PC-3 (cell line): ENCODE measurements around the gene MYO10. TPM values are rescaled to one million over a fixed set of nuclear protein-coding genes. Genes with fewer than 3 reads are reported as not detected.
"Not testable (repeated sequence)": the region's sequence is repeated elsewhere in the genome, so short reads cannot be mapped to it uniquely, and the experiment has no call there.

Experiments used
- ATAC-seq: fragments of 200-7000 bp; cut with Tn5 transposase; 2 replicates; pipeline ENCODE4 v1.9.1; 2020; ENCODE audit warnings: mild to moderate bottlenecking, moderate library complexity
- BruUV-seq: library from RNA; stranded (reverse); fragments of 400-500 nt; replicated peaks from 2 replicates; lab custom pipeline; 2021; lab: Mats Ljungman, UMichigan
- CTCF ChIA-PET: fragments of 300-600 bp; sonication (Branson Sonifier 250); formaldehyde crosslinking; loops from one replicate; lab custom pipeline; 2022; ENCODE audit warnings: antibody characterized with exemption; lab: Charles Lee
- POLR2A ChIA-PET: fragments of 300-600 bp; sonication (Branson Sonifier 250); formaldehyde crosslinking; loops from one replicate; lab custom pipeline; 2022; ENCODE audit warnings: antibody characterized with exemption; ENCODE audit not compliant: unreplicated experiment; lab: Charles Lee
- DNase-seq: peaks from one replicate; pipeline ENCODE4 v3.0.0-alpha.2; 2015
- H2AFZ ChIP-seq: fragments of 300-600 bp; sonication (generic); 2 replicates; pipeline ENCODE4 v1.6.0; 2016; ENCODE audit warnings: antibody characterized with exemption, low read length
- H3F3A ChIP-seq: fragments of 300-600 bp; sonication (generic); one replicate; pipeline ENCODE4 v1.6.0; 2017; ENCODE audit warnings: antibody characterized with exemption, low read length, control low read depth, mild to moderate bottlenecking; ENCODE audit not compliant: unreplicated experiment
- H3K27ac ChIP-seq: fragments of 300-600 bp; sonication (generic); 2 replicates; pipeline ENCODE4 v1.5.1; 2016; ENCODE audit warnings: mild to moderate bottlenecking, low read length
- H3K27me3 ChIP-seq: fragments of 300-600 bp; sonication (generic); 2 replicates; pipeline ENCODE4 v1.6.1; 2016; ENCODE audit warnings: low read length, mixed read lengths
- H3K36me3 ChIP-seq: fragments of 300-600 bp; sonication (generic); 2 replicates; pipeline ENCODE4 v1.6.1; 2016; ENCODE audit warnings: low read depth, mixed run types, low read length, mixed read lengths
- H3K4me1 ChIP-seq: fragments of 300-600 bp; sonication (generic); 2 replicates; pipeline ENCODE4 v1.5.1; 2016; ENCODE audit warnings: low read length; ENCODE audit not compliant: insufficient read depth
- H3K4me2 ChIP-seq: fragments of 300-600 bp; sonication (generic); 2 replicates; pipeline ENCODE4 v1.6.0; 2016; ENCODE audit warnings: low read length
- H3K4me3 ChIP-seq: fragments of 300-600 bp; sonication (generic); 2 replicates; pipeline ENCODE4 v1.5.1; 2016; ENCODE audit warnings: mild to moderate bottlenecking, low read length, mixed read lengths
- H3K79me2 ChIP-seq: fragments of 300-600 bp; sonication (generic); 2 replicates; pipeline ENCODE4 v1.6.1; 2017; ENCODE audit warnings: low read length, mixed read lengths
- H3K9ac ChIP-seq: fragments of 300-600 bp; sonication (generic); 2 replicates; pipeline ENCODE4 v1.6.0; 2016; ENCODE audit warnings: mild to moderate bottlenecking, low read length
- H3K9me2 ChIP-seq: fragments of 300-600 bp; sonication (generic); replicated peaks from 2 replicates; pipeline ENCODE4 v1.6.1; 2016; ENCODE audit warnings: mixed run types, low read length, mixed read lengths
- H3K9me3 ChIP-seq: fragments of 300-600 bp; sonication (generic); 2 replicates; pipeline ENCODE4 v1.6.1; 2016; ENCODE audit warnings: low read length, mixed read lengths
- H4K20me1 ChIP-seq: fragments of 300-600 bp; sonication (generic); 2 replicates; pipeline ENCODE4 v1.6.1; 2016; ENCODE audit warnings: low read length, mixed read lengths
- CTCF ChIP-seq: fragments of 300-600 bp; sonication (generic); conservative IDR thresholded peaks from 2 replicates; pipeline ENCODE4 v1.5.1; 2017; ENCODE audit warnings: antibody characterized with exemption, low read depth, mild to moderate bottlenecking, low read length
- EZH2 ChIP-seq: fragments of 300-600 bp; sonication (generic); IDR thresholded peaks from one replicate; pipeline ENCODE4 v1.6.1; 2017; ENCODE audit warnings: antibody characterized with exemption, mild to moderate bottlenecking, low read length; ENCODE audit not compliant: unreplicated experiment
- EZH2phosphoT487 ChIP-seq: fragments of 300-600 bp; sonication (generic); IDR thresholded peaks from 2 replicates; pipeline ENCODE4 v1.6.1; 2018; ENCODE audit warnings: mild to moderate bottlenecking, antibody characterized with exemption, low read length, borderline replicate concordance
- intact Hi-C: fragments of 100-400 bp; cut with micrococcal nuclease; formaldehyde crosslinking; loops from 2 replicates; pipeline ENCODE4 v1.9.0; 2023
- total RNA-seq: library from RNA; depleted of rRNA; stranded (reverse); fragments of >200 nt; gene quantifications from 2 replicates; pipeline ENCODE4 v1.2.3, GENCODE V29; 2014

The MYO10 gene
- total RNA-seq, 1 experiment from 2014 or later = 52.3 TPM

GRCh38 chr5:16740811-16741392 is 195.2 kb downstream of the MYO10 start:
- no peak for DNase-seq
- H4K20me1 ChIP-seq = no peaks in the 10 kb centered on the region
- TF ChIP-seq CTCF (peak; percentile 40), EZH2 (no peak), EZH2phosphoT487 (no peak)
- peaks cover 4% of the 10 kb centered on the region; the same call in 1 of the 2 replicates for H3K36me3 ChIP-seq
- no peak overlapping the region for H3K4me2 ChIP-seq
- intact Hi-C loops = no loop called here
- ChIA-PET CTCF (no interaction called here), POLR2A (no interaction called here)
- no peaks in the 10 kb centered on the region for H3F3A ChIP-seq
- no peak for ATAC-seq
- no peak overlapping the region for H3K4me3 ChIP-seq
- H3K9me2 ChIP-seq = no peaks in the 10 kb centered on the region
- no TSS peak for BruUV-seq
- no peak overlapping the region for H3K27ac ChIP-seq
- H3K27me3 ChIP-seq = no peaks in the 10 kb centered on the region
- H3K9me3 ChIP-seq = no peaks in the 10 kb centered on the region
- H3K79me2 ChIP-seq = no peaks in the 10 kb centered on the region
- no peak overlapping the region for H2AFZ ChIP-seq
- no peak overlapping the region for H3K9ac ChIP-seq
- peaks cover 10% of the 10 kb centered on the region for H3K4me1 ChIP-seq

- Histone ChIP-seq H3K27me3 (no peaks in the 10 kb centered on the region), H3K36me3 (peaks cover 4% of the 10 kb centered on the region; the same call in 1 of the 2 replicates), H4K20me1 (no peaks in the 10 kb centered on the region), H3F3A (no peaks in the 10 kb centered on the region), H3K79me2 (no peaks in the 10 kb centered on the region), H3K4me2 (no peak overlapping the region), H3K4me3 (no peak overlapping the region), H3K9ac (no peak overlapping the region), H3K27ac (no peak overlapping the region), H2AFZ (no peak overlapping the region), H3K9me3 (no peaks in the 10 kb centered on the region), H3K9me2 (no peaks in the 10 kb centered on the region), H3K4me1 (peaks cover 12% of the 10 kb centered on the region)
- BruUV-seq = no TSS peak
- intact Hi-C loops = no loop called here
- POLR2A ChIA-PET = no interaction called here
- ATAC-seq (no peak), DNase-seq (no peak)
- TF ChIP-seq EZH2phosphoT487 = no peak
- no peak for TF ChIP-seq EZH2
- TF ChIP-seq CTCF = no peak
- CTCF ChIA-PET = no interaction called here
Measured at GRCh38 chr5:16740066-16740810, 195.8 kb downstream of the MYO10 start.

- CTCF ChIA-PET, H3F3A ChIP-seq, ATAC-seq, DNase-seq, H3K9me2 ChIP-seq, H2AFZ ChIP-seq, H3K9me3 ChIP-seq, H3K36me3 ChIP-seq, H3K79me2 ChIP-seq, H3K9ac ChIP-seq, H3K27ac ChIP-seq, intact Hi-C loops, POLR2A ChIA-PET, BruUV-seq, H4K20me1 ChIP-seq, H3K4me2 ChIP-seq, H3K27me3 ChIP-seq, H3K4me3 ChIP-seq: not testable (repeated sequence)
- H3K4me1 ChIP-seq = peaks cover 12% of the 10 kb centered on the region
Measured at GRCh38 chr5:16738393-16738792, 197.7 kb downstream of the MYO10 start.
